Esophagus muscularis mucosa (tissue), 4 donors: ENCODE data around the gene VAMP5. TPM values are rescaled to one million over a fixed set of nuclear protein-coding genes. Genes with fewer than 3 reads are reported as not detected.
"Not testable (repeated sequence)": the region's sequence is repeated elsewhere in the genome, so short reads cannot be mapped to it uniquely, and the experiment has no call there.

Experiments
- DNase-seq: peaks from one replicate; pipeline ENCODE4 v3.0.0-alpha.2; 2017; ENCODE audit errors: extremely low spot score
- H3K27ac ChIP-seq, 4 donors: fragments of 200-600 bp; sonication (generic); replicated peaks in 1 of 4; 1 replicate in 3 of 4; 2 replicates in 1 of 4; pipeline ENCODE4 v1.5.1; 2016 to 2019; ENCODE audit warnings: mild to moderate bottlenecking in 1 of 4
- H3K27me3 ChIP-seq, 4 donors: fragments of 200-600 bp; sonication (generic); one replicate each; pipeline versions ENCODE4 v1.5.1 to v1.6.0; 2016 to 2019
- H3K36me3 ChIP-seq, 4 donors: fragments of 200-600 bp; sonication (generic); one replicate each; pipeline ENCODE4 v1.5.1; 2016 to 2019
- H3K4me1 ChIP-seq, 4 donors: fragments of 200-600 bp; sonication (generic); one replicate each; pipeline ENCODE4 v1.5.1; 2016 to 2019
- H3K4me3 ChIP-seq, 4 donors: fragments of 200-600 bp; sonication (generic); 1 replicate in 2 of 4; 2 replicates in 2 of 4; pipeline ENCODE4 v1.5.1; 2016 to 2019; ENCODE audit warnings: mild to moderate bottlenecking in 4 of 4, moderate library complexity in 1 of 4
- H3K9me3 ChIP-seq, 4 donors: fragments of 200-600 bp; sonication (generic); 1 replicate in 3 of 4; 2 replicates in 1 of 4; pipeline ENCODE4 v1.5.1; 2016 to 2019
- EP300 ChIP-seq: sonication (generic); formaldehyde crosslinking; IDR thresholded peaks from one replicate; pipeline ENCODE4 v1.6.1; 2017; ENCODE audit warnings: antibody characterized with exemption
- POLR2A ChIP-seq: fragments of 450-650 bp; IDR thresholded peaks from one replicate; pipeline ENCODE4 v1.6.1; 2017; ENCODE audit warnings: antibody characterized with exemption, moderate library complexity, mild to moderate bottlenecking, low read depth
- POLR2AphosphoS5 ChIP-seq, 2 donors: sonication (generic); formaldehyde crosslinking; IDR thresholded peaks; one replicate each; pipeline ENCODE4 v1.6.1; 2017; ENCODE audit warnings: antibody characterized with exemption in 2 of 2
- WGBS: methylation state at CpG from one replicate; pipeline ENCODE4 v1.1.5; 2018; 5-methylcytosine and 5-hydroxymethylcytosine counted together
- intact Hi-C: fragments of 100-400 bp; cut with DNase I; formaldehyde crosslinking; loops from one replicate; pipeline ENCODE4 v1.15.1; 2023
- total RNA-seq, 4 donors: library from RNA; depleted of rRNA; stranded (reverse); fragments of >200 nt; gene quantifications; one replicate each; pipeline versions ENCODE4 v1.1.0 to v1.2.1, GENCODE V29; 2016
- TF ChIP-seq, protein P1 (sequence below), 3 experiments: fragments of 200-600 bp in 2 of 3; fragments of 450-650 bp in 1 of 3; sonication (generic) in 2 of 3; IDR thresholded peaks; one replicate each; pipeline ENCODE4 v1.5.1; 2017 to 2019; ENCODE audit warnings: antibody characterized with exemption in 3 of 3, mild to moderate bottlenecking in 2 of 3, moderate library complexity in 1 of 3

The VAMP5 gene
- total RNA-seq, 4 donors from 2014 or later: 35.6 to 50.7 (median 42.0) TPM

GRCh38 chr2:85611217-85611704 lies 27.0 kb downstream of the VAMP5 start:
- intact Hi-C loops: no loop called here
- Histone ChIP-seq H3K27me3 (no peaks in the 10 kb centered on the region), H3K4me3 (peak overlapping the region; percentile 77 to 96 (median 88)), H3K4me1 (peaks cover 23 to 67% (median 58%) of the 10 kb centered on the region in 4 donors), H3K36me3 (peaks cover 0 to 37% (median 16%) of the 10 kb centered on the region in 4 donors), H3K27ac (peak overlapping the region; percentile 80 to 89 (median 84)), H3K9me3 (no peaks in the 10 kb centered on the region)
- DNase-seq: no peak
- TF ChIP-seq POLR2A (no peak), POLR2AphosphoS5 (IDR thresholded peaks at IDR 0.05) (no peak), EP300 (no peak)
- TF ChIP-seq, protein P1, sequence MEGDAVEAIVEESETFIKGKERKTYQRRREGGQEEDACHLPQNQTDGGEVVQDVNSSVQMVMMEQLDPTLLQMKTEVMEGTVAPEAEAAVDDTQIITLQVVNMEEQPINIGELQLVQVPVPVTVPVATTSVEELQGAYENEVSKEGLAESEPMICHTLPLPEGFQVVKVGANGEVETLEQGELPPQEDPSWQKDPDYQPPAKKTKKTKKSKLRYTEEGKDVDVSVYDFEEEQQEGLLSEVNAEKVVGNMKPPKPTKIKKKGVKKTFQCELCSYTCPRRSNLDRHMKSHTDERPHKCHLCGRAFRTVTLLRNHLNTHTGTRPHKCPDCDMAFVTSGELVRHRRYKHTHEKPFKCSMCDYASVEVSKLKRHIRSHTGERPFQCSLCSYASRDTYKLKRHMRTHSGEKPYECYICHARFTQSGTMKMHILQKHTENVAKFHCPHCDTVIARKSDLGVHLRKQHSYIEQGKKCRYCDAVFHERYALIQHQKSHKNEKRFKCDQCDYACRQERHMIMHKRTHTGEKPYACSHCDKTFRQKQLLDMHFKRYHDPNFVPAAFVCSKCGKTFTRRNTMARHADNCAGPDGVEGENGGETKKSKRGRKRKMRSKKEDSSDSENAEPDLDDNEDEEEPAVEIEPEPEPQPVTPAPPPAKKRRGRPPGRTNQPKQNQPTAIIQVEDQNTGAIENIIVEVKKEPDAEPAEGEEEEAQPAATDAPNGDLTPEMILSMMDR (IDR thresholded peaks at IDR 0.05): no peak
- 8% methylated on average over 23 of the region's 24 CpGs for WGBS

DNA sequence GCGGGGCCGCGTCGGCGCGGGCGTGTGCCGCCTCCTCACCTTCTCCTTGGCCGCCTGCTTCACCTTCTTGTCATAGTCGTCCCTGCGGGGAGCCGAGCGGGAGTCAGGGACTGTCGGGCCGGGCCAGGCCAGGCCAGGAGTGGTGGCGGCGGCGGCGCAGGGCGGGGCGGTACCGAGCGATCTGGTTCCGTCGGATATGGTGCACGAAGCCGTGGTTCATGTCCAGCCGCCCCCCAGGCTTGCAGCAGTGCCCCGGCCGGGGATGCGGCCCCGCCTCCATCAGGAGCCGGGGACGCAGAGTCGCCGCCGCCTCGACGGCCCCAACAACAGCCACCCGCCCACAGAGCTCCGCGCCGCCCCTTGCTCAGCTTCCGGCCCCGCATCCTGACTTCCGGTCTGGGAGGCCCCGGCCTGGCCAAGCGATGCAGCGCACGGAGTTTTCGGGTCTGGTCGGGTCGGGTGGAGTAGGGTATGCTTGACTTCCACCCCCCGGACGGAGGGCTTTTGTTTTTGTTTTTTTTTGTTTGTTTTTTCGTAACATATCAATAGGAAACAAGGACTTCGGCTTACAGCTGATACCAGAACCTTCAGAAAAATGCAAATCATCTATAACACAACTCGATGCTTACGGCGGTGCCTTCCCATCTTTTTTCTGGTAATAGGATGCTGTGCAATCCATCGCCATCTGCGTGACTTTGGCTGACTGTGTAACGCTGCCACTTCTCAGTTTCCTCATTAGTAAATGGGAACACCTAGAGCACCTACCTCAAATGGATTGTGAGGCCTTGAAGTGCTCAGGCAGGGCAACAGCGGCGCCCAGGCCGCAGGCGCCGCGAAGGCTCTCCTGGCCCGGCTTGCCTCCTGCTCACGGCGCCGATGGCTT lies 27.7 kb downstream of the VAMP5 start, which contains the start of gene C2orf68:
Gene C2orf68, minus strand, starts transcription at position 362 of the 883 bp plus-strand sequence. Its CDS starts 82 bp downstream, at position 280.
- Histone ChIP-seq H3K36me3 (peaks cover 0 to 33% (median 16%) of the 10 kb centered on the region in 4 donors), H3K9me3 (no peaks in the 10 kb centered on the region), H3K27ac (peak within 1 kb of the TSS; percentile 80 to 89 (median 84)), H3K4me1 (peaks cover 20 to 65% (median 56%) of the 10 kb centered on the region in 4 donors), H3K4me3 (peak within 1 kb of the TSS; percentile 77 to 96 (median 88)), H3K27me3 (no peaks in the 10 kb centered on the region)
- DNase-seq: peak; percentile 97
- peak; percentile 66 for TF ChIP-seq POLR2A
- no peak for TF ChIP-seq EP300
- TF ChIP-seq, protein P1 (IDR thresholded peaks at IDR 0.05): no peak
- TF ChIP-seq POLR2AphosphoS5 (IDR thresholded peaks at IDR 0.05): peak; percentile 89 to 92
- intact Hi-C loops: no loop called here
- 20% methylated on average over 45 of the region's 73 CpGs for WGBS

- H3K4me1 ChIP-seq: peaks cover 20 to 65% (median 58%) of the 10 kb centered on the region in 4 donors
Observed at GRCh38 chr2:85613717-85614515, 29.7 kb downstream of the VAMP5 start.

GRCh38 chr2:85614757-85615156 lies 30.5 kb downstream of the VAMP5 start:
- DNase-seq, H3K27ac ChIP-seq, H3K9me3 ChIP-seq, intact Hi-C loops, H3K4me3 ChIP-seq, H3K27me3 ChIP-seq: not testable (repeated sequence)
- Histone ChIP-seq H3K36me3 (peaks cover 5 to 19% (median 13%) of the 10 kb centered on the region in 4 donors), H3K4me1 (peaks cover 17 to 58% (median 51%) of the 10 kb centered on the region in 4 donors)
- 90% methylated on average over 7 of the region's 7 CpGs for WGBS

More at GRCh38 chr2:85613717-85614515, 29.7 kb downstream of the VAMP5 start:
- H3K27ac ChIP-seq: no peak overlapping the region
- peaks cover under 1 to 19% (median 12%) of the 10 kb centered on the region in 4 donors for H3K36me3 ChIP-seq
- no peak for DNase-seq
- H3K27me3 ChIP-seq: no peaks in the 10 kb centered on the region
- H3K4me3 ChIP-seq: no peak overlapping the region
- WGBS: 90% methylated on average over 10 of the region's 10 CpGs
- intact Hi-C loops: no loop called here
- no peaks in the 10 kb centered on the region for H3K9me3 ChIP-seq
- TF ChIP-seq, protein P1 (IDR thresholded peaks at IDR 0.05): no peak
- no peak for TF ChIP-seq POLR2A
- TF ChIP-seq POLR2AphosphoS5 (IDR thresholded peaks at IDR 0.05): no peak
- TF ChIP-seq EP300: no peak

DNA sequence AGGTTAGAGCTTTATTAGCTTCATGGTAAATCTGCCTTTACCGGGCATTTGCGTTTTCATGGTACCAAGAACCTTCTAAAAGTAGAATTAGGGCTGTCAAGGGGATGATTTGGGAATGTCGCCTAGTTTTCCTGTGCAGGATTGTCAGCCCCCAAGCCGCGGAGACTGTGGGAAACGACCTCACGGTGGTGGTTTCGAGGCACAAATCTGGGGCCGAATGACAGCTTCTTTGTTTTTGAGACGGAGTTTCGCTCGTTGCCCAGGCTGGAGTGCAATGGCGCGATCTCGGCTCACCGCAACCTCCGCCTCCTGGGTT lies 31.1 kb downstream of the VAMP5 start:
- WGBS: 87% methylated on average over 17 of the region's 17 CpGs
- Histone ChIP-seq H3K4me1 (peaks cover 16 to 52% (median 45%) of the 10 kb centered on the region in 4 donors), H3K27ac (peak overlapping the region; percentile 82 to 94 (median 92)), H3K27me3 (no peaks in the 10 kb centered on the region), H3K9me3 (no peaks in the 10 kb centered on the region), H3K36me3 (peaks cover 5 to 21% (median 16%) of the 10 kb centered on the region in 4 donors), H3K4me3 (peak overlapping the region; percentile 67 to 98 (median 90))
- no peak for DNase-seq
- intact Hi-C loops: no loop called here
- TF ChIP-seq EP300 (no peak), POLR2AphosphoS5 (IDR thresholded peaks at IDR 0.05) (no peak), POLR2A (no peak)
- TF ChIP-seq, protein P1 (IDR thresholded peaks at IDR 0.05): no peak

- intact Hi-C loops: not testable (repeated sequence)
- peaks cover 26 to 44% (median 38%) of the 10 kb centered on the region in 4 donors for H3K36me3 ChIP-seq
Observed at GRCh38 chr2:85617723-85618122, 33.5 kb downstream of the VAMP5 start.

More at GRCh38 chr2:85617723-85618122, 33.5 kb downstream of the VAMP5 start:
- DNase-seq, H3K27ac ChIP-seq, H3K27me3 ChIP-seq, H3K9me3 ChIP-seq: not testable (repeated sequence)
- Histone ChIP-seq H3K4me3 (peak overlapping the region in 1 of 4 donors; percentile 98), H3K4me1 (peaks cover 13 to 34% (median 32%) of the 10 kb centered on the region in 4 donors)
- 83% methylated on average over 5 of the region's 5 CpGs for WGBS
